K562 (cell line): ENCODE results near the gene FMN1.

ENCODE experiments used
- CTCF ChIP-seq, 3 experiments: IDR thresholded peaks in 2 of 3; conservative IDR thresholded peaks in 1 of 3; 2 replicates each; pipeline ENCODE4 v1.5.1; 2011 to 2012; ENCODE audit warnings: low read length in 3 of 3, mild to moderate bottlenecking in 3 of 3, control low read depth in 2 of 3, improper control_type of control experiment in 1 of 3, inconsistent platforms in 1 of 3, low read depth in 1 of 3, mixed read lengths in 1 of 3, moderate library complexity in 1 of 3; ENCODE audit not compliant: insufficient read depth in 2 of 3
- FOXK1 ChIP-seq: sonication (generic); formaldehyde crosslinking; IDR thresholded peaks from 2 replicates; pipeline ENCODE4 v1.8.0; 2022; ENCODE audit warnings: missing genetic modification reagents, mild to moderate bottlenecking, borderline replicate concordance
- NKRF ChIP-seq: fragments of 450-650 bp; IDR thresholded peaks from 2 replicates; pipeline ENCODE4 v1.6.1; 2016; ENCODE audit warnings: borderline replicate concordance
- NR2F6 ChIP-seq: fragments of 450-650 bp; formaldehyde crosslinking; IDR thresholded peaks from 2 replicates; pipeline ENCODE4 v1.4.0; 2020; ENCODE audit warnings: mild to moderate bottlenecking
- OTX1 ChIP-seq: fragments of 450-650 bp; formaldehyde crosslinking; IDR thresholded peaks from 2 replicates; pipeline ENCODE4 v1.4.0; 2022; ENCODE audit warnings: mild to moderate bottlenecking
- POLR2A ChIP-seq: fragments of 450-650 bp; conservative IDR thresholded peaks from 2 replicates; pipeline ENCODE4 v1.6.1; 2016
- RBBP5 ChIP-seq: fragments of 200-600 bp; sonication (generic); IDR thresholded peaks from 2 replicates; pipeline ENCODE4 v1.6.1; 2012; ENCODE audit warnings: borderline replicate concordance, mild to moderate bottlenecking, low read length, control low read depth, inconsistent platforms; ENCODE audit not compliant: insufficient read depth, poor library complexity, severe bottlenecking
- RCOR1 ChIP-seq, 2 experiments: IDR thresholded peaks; 2 replicates each; pipeline ENCODE4 v1.6.1; 2012; ENCODE audit warnings: low read depth in 2 of 2, low read length in 2 of 2, borderline replicate concordance in 1 of 2, improper control_type of control experiment in 1 of 2
- ZNF124 ChIP-seq: sonication (generic); formaldehyde crosslinking; IDR thresholded peaks from 2 replicates; pipeline ENCODE4 v1.8.1; 2022; ENCODE audit warnings: missing genetic modification reagents
- TF ChIP-seq, protein P1 (sequence below): sonication (generic); formaldehyde crosslinking; IDR thresholded peaks from 2 replicates; pipeline ENCODE4 v1.5.0; 2020; ENCODE audit warnings: missing genetic modification reagents
- TF ChIP-seq, protein P2 (sequence below): fragments of 250-450 bp; sonication (Bioruptor Pico); IDR thresholded peaks from 2 replicates; pipeline ENCODE4 v1.8.0; 2021; ENCODE audit warnings: borderline replicate concordance, mild to moderate bottlenecking, moderate library complexity; ENCODE audit not compliant: poor library complexity, severe bottlenecking
- TF ChIP-seq, protein P3 (sequence below): sonication (generic); formaldehyde crosslinking; IDR thresholded peaks from 2 replicates; pipeline ENCODE4 v1.8.1; 2023; ENCODE audit warnings: mild to moderate bottlenecking, missing genetic modification reagents, moderate library complexity

DNA sequence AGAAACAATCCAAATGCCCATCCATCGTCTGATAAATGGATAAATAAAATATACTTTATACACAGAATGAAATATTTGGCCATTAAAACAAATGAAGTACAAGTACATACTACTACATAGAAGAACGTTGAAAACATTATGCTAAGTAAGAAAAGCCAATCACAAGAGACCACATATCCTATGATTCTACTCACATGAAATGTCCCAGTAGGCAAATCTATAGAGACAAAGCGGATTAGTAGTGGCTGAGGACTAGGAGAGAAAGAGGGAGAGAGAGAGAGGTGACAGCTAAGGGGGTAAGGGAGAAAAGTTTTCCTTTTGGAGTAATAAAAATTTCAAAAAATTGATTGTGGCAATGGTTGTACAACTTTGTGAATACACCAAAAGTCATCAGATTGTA is 329.7 kb downstream of the FMN1 start:
- TF ChIP-seq RCOR1 (IDR thresholded peaks at IDR 0.05; ENCODE audit: borderline replicate concordance in 1 of 2, low read depth in 2 of 2, low read length in 2 of 2) (no peak), RBBP5 (no peak), OTX1 (CRISPR knock-in tag) (no peak), NKRF (no peak), NR2F6 (no peak), CTCF (IDR thresholded peaks at IDR 0.05 in 2 of 3, conservative IDR thresholded peaks at IDR 0.05 in 1 of 3; ENCODE audit: insufficient read depth in 2 of 3, low read depth in 1 of 3, low read length in 3 of 3) (no peak), ZNF124 (CRISPR knock-in tag) (no peak), FOXK1 (CRISPR knock-in tag) (no peak), POLR2A (no peak)
- TF ChIP-seq, protein P1, sequence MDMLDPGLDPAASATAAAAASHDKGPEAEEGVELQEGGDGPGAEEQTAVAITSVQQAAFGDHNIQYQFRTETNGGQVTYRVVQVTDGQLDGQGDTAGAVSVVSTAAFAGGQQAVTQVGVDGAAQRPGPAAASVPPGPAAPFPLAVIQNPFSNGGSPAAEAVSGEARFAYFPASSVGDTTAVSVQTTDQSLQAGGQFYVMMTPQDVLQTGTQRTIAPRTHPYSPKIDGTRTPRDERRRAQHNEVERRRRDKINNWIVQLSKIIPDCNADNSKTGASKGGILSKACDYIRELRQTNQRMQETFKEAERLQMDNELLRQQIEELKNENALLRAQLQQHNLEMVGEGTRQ = no peak
- TF ChIP-seq, protein P2, sequence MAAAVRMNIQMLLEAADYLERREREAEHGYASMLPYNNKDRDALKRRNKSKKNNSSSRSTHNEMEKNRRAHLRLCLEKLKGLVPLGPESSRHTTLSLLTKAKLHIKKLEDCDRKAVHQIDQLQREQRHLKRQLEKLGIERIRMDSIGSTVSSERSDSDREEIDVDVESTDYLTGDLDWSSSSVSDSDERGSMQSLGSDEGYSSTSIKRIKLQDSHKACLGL (CRISPR knock-in tag) = no peak
- TF ChIP-seq, protein P3, sequence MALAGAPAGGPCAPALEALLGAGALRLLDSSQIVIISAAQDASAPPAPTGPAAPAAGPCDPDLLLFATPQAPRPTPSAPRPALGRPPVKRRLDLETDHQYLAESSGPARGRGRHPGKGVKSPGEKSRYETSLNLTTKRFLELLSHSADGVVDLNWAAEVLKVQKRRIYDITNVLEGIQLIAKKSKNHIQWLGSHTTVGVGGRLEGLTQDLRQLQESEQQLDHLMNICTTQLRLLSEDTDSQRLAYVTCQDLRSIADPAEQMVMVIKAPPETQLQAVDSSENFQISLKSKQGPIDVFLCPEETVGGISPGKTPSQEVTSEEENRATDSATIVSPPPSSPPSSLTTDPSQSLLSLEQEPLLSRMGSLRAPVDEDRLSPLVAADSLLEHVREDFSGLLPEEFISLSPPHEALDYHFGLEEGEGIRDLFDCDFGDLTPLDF = no peak
